ENCODE data around the gene PHF23. TPM values are rescaled to one million over a fixed set of nuclear protein-coding genes. Genes with fewer than 3 reads are reported as not detected.
A peak's percentile ranks its signal among the peaks of the same experiment; 100 is the strongest.

The PHF23 gene
- total RNA-seq, 1 donor from 2014 or later = 78.0 TPM

- no peaks in the 10 kb centered on the region for H3K27me3 Mint-ChIP-seq (ENCODE audit: low read depth, unreplicated experiment)
- H3K4me3 ChIP-seq (ENCODE audit: insufficient read depth, low read depth, low read length) = peak overlapping the region; percentile 92
- H3K27ac Mint-ChIP-seq (ENCODE audit: unreplicated experiment) = peak overlapping the region; percentile 98
- H3K4me1 Mint-ChIP-seq (ENCODE audit: low read depth, unreplicated experiment) = peaks cover 21% of the 10 kb centered on the region
- H3K36me3 ChIP-seq (ENCODE audit: insufficient read depth, low read length) = peaks cover 33% of the 10 kb centered on the region
- DNase-seq (ENCODE audit: low read depth) (no peak), FAIRE-seq (no peak)
- H4K20me1 ChIP-seq (ENCODE audit: insufficient read depth, low read length) = peaks cover 23% of the 10 kb centered on the region
- H3K4me1 ChIP-seq (ENCODE audit: insufficient read depth, low read length) = peaks cover 29% of the 10 kb centered on the region
- no peaks in the 10 kb centered on the region for H3K27me3 ChIP-seq (ENCODE audit: insufficient read depth, low read length)
- peaks cover 6% of the 10 kb centered on the region for H3K36me3 Mint-ChIP-seq (ENCODE audit: low read depth, unreplicated experiment)
- peak overlapping the region; percentile 99 for H3K9ac ChIP-seq (ENCODE audit: low read length)
- no peak overlapping the region for H2AFZ ChIP-seq (ENCODE audit: low read depth, low read length)
- H3K9me3 Mint-ChIP-seq (ENCODE audit: unreplicated experiment) = no peaks in the 10 kb centered on the region
- H3K79me2 ChIP-seq (ENCODE audit: insufficient read depth, low read length) = peaks cover 63% of the 10 kb centered on the region
- peak overlapping the region; percentile 99 for H3K4me2 ChIP-seq (ENCODE audit: low read length)
- H3K9me3 ChIP-seq (ENCODE audit: insufficient read depth, low read depth, low read length) = no peaks in the 10 kb centered on the region
- TF ChIP-seq EZH2 (IDR thresholded peaks at IDR 0.05; ENCODE audit: insufficient read depth, low read length) (no peak), CTCF (IDR thresholded peaks at IDR 0.05; ENCODE audit: insufficient read depth, low read depth, low read length) (no peak)
- H3K27ac ChIP-seq (ENCODE audit: low read depth, low read length) = peak overlapping the region; percentile 98
- H3K4me3 Mint-ChIP-seq (ENCODE audit: unreplicated experiment) = peak overlapping the region; percentile 94
These were observed 2.0 kb upstream of the PHF23 start for GRCh38 chr17:7241090-7241733.

GRCh38 chr17:7240375-7240774, 1.1 kb upstream of the PHF23 start:
- Histone ChIP-seq H4K20me1 (ENCODE audit: insufficient read depth, low read length) (peaks cover 29% of the 10 kb centered on the region), H3K9me3 (ENCODE audit: insufficient read depth, low read depth, low read length) (no peaks in the 10 kb centered on the region), H3K27ac (ENCODE audit: low read depth, low read length) (no peak overlapping the region), H3K27me3 (ENCODE audit: insufficient read depth, low read length) (no peaks in the 10 kb centered on the region), H3K4me2 (ENCODE audit: low read length) (peak overlapping the region; percentile 99), H3K9ac (ENCODE audit: low read length) (peak overlapping the region; percentile 99), H3K79me2 (ENCODE audit: insufficient read depth, low read length) (peaks cover 65% of the 10 kb centered on the region), H2AFZ (ENCODE audit: low read depth, low read length) (no peak overlapping the region), H3K36me3 (ENCODE audit: insufficient read depth, low read length) (peaks cover 32% of the 10 kb centered on the region), H3K4me1 (ENCODE audit: insufficient read depth, low read length) (peaks cover 35% of the 10 kb centered on the region), H3K4me3 (ENCODE audit: insufficient read depth, low read depth, low read length) (peak overlapping the region; percentile 92)
- FAIRE-seq (no peak), DNase-seq (ENCODE audit: low read depth) (no peak)
- H3K27ac Mint-ChIP-seq (ENCODE audit: unreplicated experiment) = peak overlapping the region; percentile 98
- H3K27me3 Mint-ChIP-seq (ENCODE audit: low read depth, unreplicated experiment) = no peaks in the 10 kb centered on the region
- no peaks in the 10 kb centered on the region for H3K9me3 Mint-ChIP-seq (ENCODE audit: unreplicated experiment)
- peaks cover 29% of the 10 kb centered on the region for H3K4me1 Mint-ChIP-seq (ENCODE audit: low read depth, unreplicated experiment)
- peak overlapping the region; percentile 94 for H3K4me3 Mint-ChIP-seq (ENCODE audit: unreplicated experiment)
- H3K36me3 Mint-ChIP-seq (ENCODE audit: low read depth, unreplicated experiment) = peaks cover 14% of the 10 kb centered on the region
- no peak for TF ChIP-seq CTCF (IDR thresholded peaks at IDR 0.05; ENCODE audit: insufficient read depth, low read depth, low read length)
- TF ChIP-seq EZH2 (IDR thresholded peaks at IDR 0.05; ENCODE audit: insufficient read depth, low read length) = no peak

- FAIRE-seq (no peak), DNase-seq (ENCODE audit: low read depth) (no peak)
- H3K4me2 ChIP-seq (ENCODE audit: low read length) = peak overlapping the region; percentile 85
- H3K36me3 ChIP-seq (ENCODE audit: insufficient read depth, low read length) = peaks cover 30% of the 10 kb centered on the region
- H3K9ac ChIP-seq (ENCODE audit: low read length) = peak overlapping the region; percentile 96
- H4K20me1 ChIP-seq (ENCODE audit: insufficient read depth, low read length) = peaks cover 36% of the 10 kb centered on the region
- TF ChIP-seq CTCF (IDR thresholded peaks at IDR 0.05; ENCODE audit: insufficient read depth, low read depth, low read length) (no peak), EZH2 (IDR thresholded peaks at IDR 0.05; ENCODE audit: insufficient read depth, low read length) (no peak)
- H3K27ac Mint-ChIP-seq (ENCODE audit: unreplicated experiment) = peak overlapping the region; percentile 99
- H3K4me3 Mint-ChIP-seq (ENCODE audit: unreplicated experiment) = peak overlapping the region; percentile 94
- peaks cover 45% of the 10 kb centered on the region for H3K4me1 ChIP-seq (ENCODE audit: insufficient read depth, low read length)
- no peaks in the 10 kb centered on the region for H3K27me3 Mint-ChIP-seq (ENCODE audit: low read depth, unreplicated experiment)
- no peaks in the 10 kb centered on the region for H3K27me3 ChIP-seq (ENCODE audit: insufficient read depth, low read length)
- H3K9me3 ChIP-seq (ENCODE audit: insufficient read depth, low read depth, low read length) = no peaks in the 10 kb centered on the region
- H3K27ac ChIP-seq (ENCODE audit: low read depth, low read length) = peak overlapping the region; percentile 73
- H3K4me1 Mint-ChIP-seq (ENCODE audit: low read depth, unreplicated experiment) = peaks cover 41% of the 10 kb centered on the region
- H3K79me2 ChIP-seq (ENCODE audit: insufficient read depth, low read length) = peaks cover 80% of the 10 kb centered on the region
- H3K4me3 ChIP-seq (ENCODE audit: insufficient read depth, low read depth, low read length) = peak overlapping the region; percentile 91
- no peak overlapping the region for H2AFZ ChIP-seq (ENCODE audit: low read depth, low read length)
- H3K36me3 Mint-ChIP-seq (ENCODE audit: low read depth, unreplicated experiment) = peaks cover 16% of the 10 kb centered on the region
- H3K9me3 Mint-ChIP-seq (ENCODE audit: unreplicated experiment) = no peaks in the 10 kb centered on the region
These were observed 702 bp downstream of the PHF23 start for GRCh38 chr17:7238420-7239090.
